Articular chondrocyte of knee joint (primary cell): ENCODE data around the gene SFTA2. TPM values are rescaled to one million over a fixed set of nuclear protein-coding genes. Genes with fewer than 3 reads are reported as not detected.

Experiments used
- small RNA-seq: library from RNA; depleted of rRNA; stranded (forward); fragments of <200 nt; gene quantifications from one replicate; pipeline ENCODE3, GENCODE V24; 2012
- total RNA-seq: library from RNA; depleted of rRNA; stranded (reverse); fragments of >200 nt; gene quantifications from 2 replicates; pipeline ENCODE4 v1.2.3, GENCODE V29; 2012

Gene SFTA2
- not detected in 2 replicates for total RNA-seq

GRCh38 chr6:30931969-30932645 lies at the start of gene SFTA2:
TSS of gene SFTA2 (minus strand) at chr6:30932170. CDS start at chr6:30932096, 74 bp downstream.

GRCh38 chr6:30940361-30940986 lies 8.5 kb upstream of the SFTA2 start, which contains the start of gene MUCL3:
TSS of gene MUCL3 (plus strand) at chr6:30940973. CDS start at chr6:30941000, 27 bp downstream.

GRCh38 chr6:30914076-30914853 lies 17.7 kb downstream of the SFTA2 start, which contains the start of gene VARS2:
TSS of gene VARS2 (plus strand) at chr6:30914238. CDS start at chr6:30914837, 599 bp downstream.

GRCh38 chr6:30907758-30908591 lies 24.0 kb downstream of the SFTA2 start, which contains the start of gene GTF2H4:
TSS of gene GTF2H4 (plus strand) at chr6:30908207.

DNA sequence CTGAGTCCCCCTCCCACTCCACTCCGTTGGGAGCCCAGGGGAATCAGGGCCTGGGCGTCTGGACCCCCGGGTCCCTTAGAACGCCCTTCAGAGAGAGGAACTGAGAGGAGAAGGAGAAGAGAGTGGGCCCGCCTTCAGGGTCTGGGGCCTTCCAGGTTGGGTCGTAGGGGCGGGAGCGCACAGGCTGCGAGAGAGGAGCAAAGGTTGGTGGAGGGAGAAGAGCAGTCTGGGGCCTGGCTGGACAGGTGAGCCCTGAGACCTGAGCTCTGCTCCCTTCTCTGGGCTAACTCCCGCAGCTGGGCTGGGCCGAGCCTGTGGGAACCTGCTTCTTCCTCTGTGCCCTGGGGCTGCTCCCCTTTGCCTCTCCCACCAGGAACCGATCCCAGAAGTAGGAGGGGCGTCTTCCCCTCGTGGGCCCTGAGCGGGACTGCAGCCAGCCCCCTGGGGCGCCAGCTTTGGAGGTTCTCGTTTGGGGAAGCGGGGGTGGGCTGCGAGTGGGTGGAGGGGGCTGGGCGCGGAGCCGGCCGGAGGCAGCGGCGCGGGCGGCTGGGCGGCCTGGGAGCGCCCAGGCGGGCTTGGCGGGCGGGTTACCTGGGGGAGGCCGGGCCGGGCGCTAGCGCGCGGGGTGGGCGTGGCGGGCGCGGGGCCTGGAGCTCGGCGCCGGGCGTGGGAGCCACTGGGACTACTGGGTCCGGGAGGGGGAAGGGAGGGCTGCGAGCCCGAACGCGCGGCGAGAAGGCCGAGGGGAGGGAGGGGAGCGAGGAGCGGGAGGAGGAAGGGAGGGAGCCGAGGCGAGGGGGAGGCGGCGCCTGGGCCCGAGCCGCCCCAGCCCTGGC lies 48.1 kb downstream of the SFTA2 start, which contains the start of gene DDR1:
DDR1 (plus strand) TSS at position 835 of the 836 bp plus-strand sequence. CDS start 4,211 bp downstream, outside the sequence.

Small RNAs within 50 kb of the gene (small RNA-seq; reads per million reads assigned to genes)
- not detected for gene RF00019

Other genes starting within 250 kb of the SFTA2 start
- gene PPP1R18, start 245.5 kb downstream of the SFTA2 start, total RNA-seq = 47.8 and 67.2 TPM in 2 replicates
- gene NRM, start 241.2 kb downstream of the SFTA2 start, total RNA-seq = 3.5 and 4.4 TPM in 2 replicates
- 6.8 and 8.4 TPM in 2 replicates for gene MDC1, start 214.9 kb downstream of the SFTA2 start, total RNA-seq
- gene TUBB, start 211.8 kb downstream of the SFTA2 start, total RNA-seq = 566 and 592 TPM in 2 replicates
- 90.3 and 99.3 TPM in 2 replicates for gene FLOT1, start 189.5 kb downstream of the SFTA2 start, total RNA-seq
- gene IER3, start 187.6 kb downstream of the SFTA2 start, total RNA-seq = 17.0 and 54.6 TPM in 2 replicates
- 16.7 and 22.2 TPM in 2 replicates for gene DDR1, start 47.7 kb downstream of the SFTA2 start, total RNA-seq
- 12.3 and 16.5 TPM in 2 replicates for gene GTF2H4, start 24.0 kb downstream of the SFTA2 start, total RNA-seq
- 10.8 and 14.5 TPM in 2 replicates for gene VARS2, start 17.9 kb downstream of the SFTA2 start, total RNA-seq
- not detected in 2 replicates for gene MUCL3, start 8.8 kb upstream of the SFTA2 start, total RNA-seq
- not detected in 2 replicates for gene MUC21, start 51.5 kb upstream of the SFTA2 start, total RNA-seq
- gene MUC22, start 78.3 kb upstream of the SFTA2 start, total RNA-seq = not detected in 2 replicates
- gene C6orf15, start 180.4 kb upstream of the SFTA2 start, total RNA-seq = not detected in 2 replicates
- gene PSORS1C1, start 182.6 kb upstream of the SFTA2 start, total RNA-seq = 3.0 and 3.1 TPM in 2 replicates
- gene CDSN, start 188.3 kb upstream of the SFTA2 start, total RNA-seq = not detected in 2 replicates
- gene PSORS1C2, start 206.9 kb upstream of the SFTA2 start, total RNA-seq = not detected in 2 replicates
- gene CCHCR1, start 225.6 kb upstream of the SFTA2 start, total RNA-seq = 12.7 and 14.5 TPM in 2 replicates
- 8.5 and 10.8 TPM in 2 replicates for gene TCF19, start 226.4 kb upstream of the SFTA2 start, total RNA-seq
- 0.65 and 0.97 TPM in 2 replicates for gene POU5F1, start 238.5 kb upstream of the SFTA2 start, total RNA-seq